GM20000 (cell line): ENCODE measurements around the gene GP1BB.
A peak's percentile ranks its signal among the peaks of the same experiment; 100 is the strongest.
"Not testable (repeated sequence)": the region's sequence is repeated elsewhere in the genome, so short reads cannot be mapped to it uniquely, and the experiment has no call there.

ENCODE experiments used
- DNase-seq: peaks from one replicate; pipeline ENCODE4 v3.0.0; 2012; ENCODE audit warnings: low spot score
- TF ChIP-seq, protein P1 (sequence below): IDR thresholded peaks from 2 replicates; pipeline ENCODE4 v1.5.1; 2012; ENCODE audit warnings: mild to moderate bottlenecking, control low read depth; ENCODE audit errors: extremely low read depth, missing control alignments

GP1BB gene

GRCh38 chr22:19720999-19721329, 2.4 kb upstream of the GP1BB start:
- TF ChIP-seq, protein P1, sequence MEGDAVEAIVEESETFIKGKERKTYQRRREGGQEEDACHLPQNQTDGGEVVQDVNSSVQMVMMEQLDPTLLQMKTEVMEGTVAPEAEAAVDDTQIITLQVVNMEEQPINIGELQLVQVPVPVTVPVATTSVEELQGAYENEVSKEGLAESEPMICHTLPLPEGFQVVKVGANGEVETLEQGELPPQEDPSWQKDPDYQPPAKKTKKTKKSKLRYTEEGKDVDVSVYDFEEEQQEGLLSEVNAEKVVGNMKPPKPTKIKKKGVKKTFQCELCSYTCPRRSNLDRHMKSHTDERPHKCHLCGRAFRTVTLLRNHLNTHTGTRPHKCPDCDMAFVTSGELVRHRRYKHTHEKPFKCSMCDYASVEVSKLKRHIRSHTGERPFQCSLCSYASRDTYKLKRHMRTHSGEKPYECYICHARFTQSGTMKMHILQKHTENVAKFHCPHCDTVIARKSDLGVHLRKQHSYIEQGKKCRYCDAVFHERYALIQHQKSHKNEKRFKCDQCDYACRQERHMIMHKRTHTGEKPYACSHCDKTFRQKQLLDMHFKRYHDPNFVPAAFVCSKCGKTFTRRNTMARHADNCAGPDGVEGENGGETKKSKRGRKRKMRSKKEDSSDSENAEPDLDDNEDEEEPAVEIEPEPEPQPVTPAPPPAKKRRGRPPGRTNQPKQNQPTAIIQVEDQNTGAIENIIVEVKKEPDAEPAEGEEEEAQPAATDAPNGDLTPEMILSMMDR, result no peak
- DNase-seq, result no peak

- TF ChIP-seq, protein P1, result no peak
- no peak for DNase-seq
These were observed 1.8 kb upstream of the GP1BB start for GRCh38 chr22:19721330-19722177.

DNA sequence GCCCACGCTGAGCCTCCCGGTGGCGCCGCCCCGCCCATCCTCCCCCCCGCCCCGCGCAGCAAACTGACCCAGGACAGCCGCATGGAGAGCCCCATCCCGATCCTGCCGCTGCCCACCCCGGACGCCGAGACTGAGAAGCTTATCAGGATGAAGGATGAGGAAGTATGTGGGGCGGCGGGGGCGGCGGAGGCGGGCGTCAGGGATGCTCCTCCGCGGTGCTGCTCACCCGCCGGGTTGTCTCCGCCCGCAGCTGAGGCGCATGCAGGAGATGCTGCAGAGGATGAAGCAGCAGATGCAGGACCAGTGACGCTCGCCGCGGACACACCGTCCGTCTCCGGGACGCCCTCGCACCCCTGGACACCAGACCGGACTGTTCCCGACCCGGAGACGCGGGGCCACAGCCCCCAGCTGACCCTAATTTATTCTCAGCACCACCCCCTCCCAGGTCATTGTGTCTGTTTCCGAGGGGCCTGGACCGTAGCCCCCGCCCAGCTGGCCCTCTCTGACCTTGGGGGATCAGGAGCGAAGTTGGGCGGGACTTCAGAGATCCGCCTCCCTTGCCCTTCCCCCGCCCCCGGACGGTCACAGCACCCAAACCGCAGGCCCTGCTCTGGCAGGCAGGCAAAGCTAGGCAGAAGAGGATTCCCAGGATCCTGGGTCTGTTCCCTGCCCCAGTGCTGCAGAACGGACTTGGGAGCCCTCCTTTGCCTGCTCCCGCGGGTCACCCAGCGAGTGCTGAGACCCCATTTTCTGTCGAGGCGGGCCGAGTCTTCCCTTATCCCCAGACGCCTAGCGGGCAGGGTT, 959 bp upstream of the GP1BB start:
- no peak for DNase-seq
- TF ChIP-seq, protein P1, result no peak

DNA sequence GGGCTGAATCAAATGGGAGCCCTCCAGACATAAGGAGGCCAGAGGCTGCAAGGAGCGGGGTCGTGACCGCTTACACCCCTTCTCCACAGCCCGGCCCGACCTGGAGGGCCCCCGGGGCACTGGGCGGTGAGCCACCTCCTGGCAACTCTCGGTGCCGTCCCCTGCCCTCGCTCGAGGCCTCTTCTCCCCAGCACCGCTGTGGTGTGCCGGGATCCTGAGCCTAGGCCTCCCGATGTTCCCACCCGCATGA, 432 bp upstream of the GP1BB start:
- no peak for DNase-seq
- TF ChIP-seq, protein P1, result no peak

DNA sequence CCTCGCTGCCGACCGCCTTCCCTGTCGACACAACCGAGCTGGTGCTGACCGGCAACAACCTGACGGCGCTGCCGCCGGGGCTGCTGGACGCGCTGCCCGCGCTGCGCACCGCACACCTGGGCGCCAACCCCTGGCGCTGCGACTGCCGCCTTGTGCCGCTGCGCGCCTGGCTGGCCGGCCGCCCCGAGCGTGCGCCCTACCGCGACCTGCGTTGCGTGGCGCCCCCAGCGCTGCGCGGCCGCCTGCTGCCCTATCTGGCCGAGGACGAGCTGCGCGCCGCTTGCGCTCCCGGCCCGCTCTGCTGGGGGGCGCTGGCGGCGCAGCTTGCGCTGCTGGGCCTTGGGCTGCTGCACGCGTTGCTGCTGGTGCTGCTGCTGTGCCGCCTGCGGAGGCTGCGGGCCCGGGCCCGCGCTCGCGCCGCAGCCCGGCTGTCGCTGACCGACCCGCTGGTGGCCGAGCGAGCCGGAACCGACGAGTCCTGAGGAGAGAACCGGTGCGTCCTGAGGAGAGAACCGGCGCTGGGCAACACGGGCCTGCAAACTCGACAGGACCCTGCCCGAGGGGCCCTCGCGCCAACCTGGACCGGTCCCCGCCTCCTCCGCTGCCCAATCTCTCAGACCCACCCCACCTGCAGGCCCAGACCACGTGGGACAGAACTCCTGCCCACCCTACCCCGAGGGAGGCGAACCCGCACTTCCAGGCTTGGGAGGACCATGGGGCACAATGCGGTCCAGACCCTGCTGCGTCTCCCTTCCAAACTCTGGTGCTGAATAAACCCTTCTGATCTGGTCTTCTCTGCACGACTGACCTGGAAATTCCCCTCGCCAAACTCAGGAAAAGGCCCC, 866 bp downstream of the GP1BB start:
- TF ChIP-seq, protein P1, result peak; percentile 13
- DNase-seq, result peak; percentile 61

DNA sequence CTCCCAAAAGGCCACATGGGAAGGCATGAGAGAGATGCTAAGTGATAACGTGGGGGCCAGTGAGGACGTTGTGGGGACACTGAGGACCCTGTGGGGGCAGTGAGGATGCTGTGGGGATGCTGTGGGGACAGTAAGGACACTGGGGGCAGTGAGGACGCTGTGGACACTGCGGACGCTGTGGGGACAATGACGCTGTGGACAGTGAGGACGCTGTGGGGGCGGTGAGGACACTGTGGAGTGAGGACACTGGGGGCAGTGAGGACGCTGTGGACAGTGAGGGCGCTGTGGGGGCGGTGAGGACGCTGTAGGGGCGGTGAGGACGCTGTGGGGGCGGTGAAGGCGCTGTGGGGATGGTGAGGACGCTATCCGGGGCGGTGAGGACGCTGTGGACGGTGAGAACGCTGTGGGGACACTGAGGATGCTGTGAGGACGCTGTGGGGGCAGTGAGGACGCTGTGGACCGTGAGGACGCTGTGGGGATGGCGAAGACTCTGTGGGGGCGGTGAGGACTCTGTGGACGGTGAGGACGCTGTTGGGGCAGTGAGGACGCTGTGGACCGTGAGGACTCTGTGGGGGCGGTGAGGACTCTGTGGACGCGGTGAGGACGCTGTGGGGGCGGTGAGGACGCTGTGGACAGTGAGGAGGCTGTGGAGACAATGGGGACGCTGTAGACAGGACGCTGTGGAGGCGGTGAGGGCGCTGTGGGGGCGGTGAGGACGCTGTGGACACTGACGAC, 1.8 kb downstream of the GP1BB start:
- TF ChIP-seq, protein P1, result no peak
- DNase-seq, result no peak

DNA sequence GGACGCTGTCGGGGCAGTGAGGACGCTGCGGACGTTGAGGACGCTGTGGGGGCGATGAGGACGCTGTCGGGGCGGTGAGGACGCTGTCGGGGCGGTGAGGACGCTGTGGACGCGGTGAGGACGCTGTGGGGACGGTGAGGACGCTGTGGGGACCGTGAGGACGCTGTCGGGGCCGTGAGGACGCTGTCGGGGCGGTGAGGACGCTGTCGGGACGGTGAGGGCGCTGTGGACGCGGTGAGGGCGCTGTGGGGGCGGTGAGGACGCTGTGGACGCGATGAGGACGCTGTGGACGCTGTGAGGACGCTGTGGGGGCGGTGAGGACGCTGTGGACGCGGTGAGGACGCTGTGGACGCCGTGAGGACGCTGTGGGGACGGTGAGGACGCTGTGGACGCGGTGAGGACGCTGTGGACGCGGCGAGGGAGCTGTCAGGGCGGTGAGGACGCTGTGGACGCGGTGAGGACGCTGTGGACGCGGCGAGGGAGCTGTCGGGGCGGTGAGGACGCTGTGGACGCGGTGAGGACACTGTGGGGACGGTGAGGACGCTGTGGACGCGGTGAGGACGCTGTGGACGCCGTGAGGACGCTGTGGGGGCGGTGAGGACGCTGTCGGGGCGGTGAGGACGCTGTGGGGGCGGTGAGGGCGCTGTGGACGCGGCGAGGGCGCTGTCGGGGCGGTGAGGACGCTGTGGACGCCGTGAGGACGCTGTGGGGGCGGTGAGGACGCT, 2.9 kb downstream of the GP1BB start:
- not testable (repeated sequence) for DNase-seq
